Measurements from ENCODE around the gene ATP10B. TPM values are rescaled to one million over a fixed set of nuclear protein-coding genes. Genes with fewer than 3 reads are reported as not detected.

The ATP10B gene
- total RNA-seq, 2 donors from 2014 or later = 0.47 TPM; not detected in 1

DNA sequence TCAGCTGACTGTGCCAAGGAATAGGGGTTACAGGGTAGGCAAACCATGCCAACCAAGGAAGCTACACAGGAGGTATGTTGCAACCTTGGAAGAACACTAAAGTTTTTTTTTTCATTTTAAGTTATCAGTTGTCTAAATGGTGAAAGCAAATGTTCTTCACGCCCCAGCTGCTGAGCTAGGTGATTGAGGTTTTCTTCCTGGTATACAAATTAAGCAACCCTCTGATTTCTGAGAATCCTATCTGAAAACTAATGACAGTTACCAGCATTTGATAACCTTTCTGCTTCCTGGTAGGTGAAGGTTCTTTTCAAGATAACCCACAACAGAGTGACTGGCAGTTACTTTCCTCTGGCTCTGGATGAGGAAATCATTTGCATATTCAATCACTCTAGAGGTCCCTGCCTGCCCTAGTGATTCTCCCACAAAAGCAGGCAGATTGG is 194.9 kb downstream of the ATP10B start:
- H3K36me3 ChIP-seq = no peaks in the 10 kb centered on the region
- H3K27ac ChIP-seq = no peak overlapping the region
- H3K4me1 ChIP-seq = no peaks in the 10 kb centered on the region
- H3K4me3 ChIP-seq = no peak overlapping the region
- no peaks in the 10 kb centered on the region for H3K27me3 ChIP-seq
- TF ChIP-seq, protein P1, sequence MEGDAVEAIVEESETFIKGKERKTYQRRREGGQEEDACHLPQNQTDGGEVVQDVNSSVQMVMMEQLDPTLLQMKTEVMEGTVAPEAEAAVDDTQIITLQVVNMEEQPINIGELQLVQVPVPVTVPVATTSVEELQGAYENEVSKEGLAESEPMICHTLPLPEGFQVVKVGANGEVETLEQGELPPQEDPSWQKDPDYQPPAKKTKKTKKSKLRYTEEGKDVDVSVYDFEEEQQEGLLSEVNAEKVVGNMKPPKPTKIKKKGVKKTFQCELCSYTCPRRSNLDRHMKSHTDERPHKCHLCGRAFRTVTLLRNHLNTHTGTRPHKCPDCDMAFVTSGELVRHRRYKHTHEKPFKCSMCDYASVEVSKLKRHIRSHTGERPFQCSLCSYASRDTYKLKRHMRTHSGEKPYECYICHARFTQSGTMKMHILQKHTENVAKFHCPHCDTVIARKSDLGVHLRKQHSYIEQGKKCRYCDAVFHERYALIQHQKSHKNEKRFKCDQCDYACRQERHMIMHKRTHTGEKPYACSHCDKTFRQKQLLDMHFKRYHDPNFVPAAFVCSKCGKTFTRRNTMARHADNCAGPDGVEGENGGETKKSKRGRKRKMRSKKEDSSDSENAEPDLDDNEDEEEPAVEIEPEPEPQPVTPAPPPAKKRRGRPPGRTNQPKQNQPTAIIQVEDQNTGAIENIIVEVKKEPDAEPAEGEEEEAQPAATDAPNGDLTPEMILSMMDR (IDR thresholded peaks at IDR 0.05) = no peak
- no peak for DNase-seq (ENCODE audit: low spot score)
- no peaks in the 10 kb centered on the region for H3K9me3 ChIP-seq

DNA sequence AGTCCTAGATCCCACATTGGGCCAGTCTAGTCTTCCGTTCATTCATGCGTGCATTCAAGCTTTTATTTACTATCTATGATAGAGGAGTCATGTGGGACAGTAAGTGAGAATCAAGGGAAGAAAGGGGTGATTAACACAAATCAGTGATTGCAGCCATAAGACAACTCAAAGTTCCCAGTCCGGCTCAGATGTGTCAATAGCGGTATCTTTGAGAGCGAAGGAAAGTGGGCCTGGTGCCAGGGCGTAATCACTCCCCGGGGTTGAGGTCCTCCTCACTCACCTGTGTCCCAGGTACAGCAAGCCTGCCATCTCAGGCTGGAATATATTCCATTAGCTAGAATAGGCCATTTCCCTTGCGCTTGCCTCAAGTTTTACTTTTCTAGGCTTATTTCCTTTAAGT is 196.3 kb downstream of the ATP10B start:
- Histone ChIP-seq H3K27me3 (no peaks in the 10 kb centered on the region), H3K36me3 (no peaks in the 10 kb centered on the region), H3K27ac (no peak overlapping the region), H3K4me1 (no peaks in the 10 kb centered on the region), H3K4me3 (no peak overlapping the region), H3K9me3 (no peaks in the 10 kb centered on the region)
- TF ChIP-seq, protein P1 (IDR thresholded peaks at IDR 0.05) = no peak
- DNase-seq (ENCODE audit: low spot score) = no peak

DNA sequence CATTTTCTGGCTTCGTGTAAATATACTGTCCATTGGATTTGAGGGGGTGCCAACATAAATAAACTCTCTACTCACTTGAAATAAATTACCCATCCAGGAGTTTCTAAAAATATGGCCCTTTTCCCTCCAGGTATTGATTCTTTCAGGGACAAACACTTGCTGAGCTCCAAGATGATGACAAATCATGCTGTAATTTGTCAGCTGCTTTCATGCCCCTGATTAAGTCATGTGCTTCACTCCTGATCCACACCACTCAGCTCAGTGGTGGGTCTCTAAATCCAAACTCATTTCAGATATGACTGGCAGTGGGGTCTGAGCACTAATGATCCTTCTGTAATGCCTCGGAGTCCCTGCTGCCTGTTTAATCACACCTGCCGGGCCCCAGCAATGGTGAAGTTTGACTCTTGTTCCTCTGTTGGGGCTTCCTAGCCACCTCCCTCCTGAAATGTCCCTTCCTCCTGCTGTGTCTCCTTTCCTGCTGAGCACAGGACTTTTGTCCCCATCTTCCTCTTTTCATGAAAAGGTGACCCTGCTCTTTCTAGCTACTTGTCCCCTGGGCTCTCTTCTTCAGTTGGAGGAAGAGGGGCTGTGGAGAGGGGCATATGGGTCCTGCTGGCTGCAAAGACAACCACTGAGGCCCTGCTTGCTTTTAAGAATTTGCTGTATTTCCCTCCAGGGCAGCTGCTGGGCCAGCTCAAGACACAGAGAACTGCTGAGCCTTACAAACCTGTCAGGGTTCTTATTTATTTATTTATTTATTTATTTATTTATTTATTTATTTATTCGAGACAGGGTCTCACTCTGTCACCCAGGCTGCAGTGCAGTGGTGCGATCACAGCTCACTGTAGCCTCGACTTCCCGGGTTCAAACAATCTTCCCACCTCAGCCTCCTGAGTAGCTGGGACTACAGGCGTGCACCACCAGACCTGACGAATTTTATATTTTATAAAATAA is 200.0 kb downstream of the ATP10B start:
- H3K27me3 ChIP-seq = no peaks in the 10 kb centered on the region
- no peak overlapping the region for H3K4me3 ChIP-seq
- TF ChIP-seq, protein P1 (IDR thresholded peaks at IDR 0.05) = no peak
- H3K9me3 ChIP-seq = no peaks in the 10 kb centered on the region
- no peak for DNase-seq (ENCODE audit: low spot score)
- H3K27ac ChIP-seq = no peak overlapping the region
- H3K4me1 ChIP-seq = no peaks in the 10 kb centered on the region
- H3K36me3 ChIP-seq = no peaks in the 10 kb centered on the region

DNA sequence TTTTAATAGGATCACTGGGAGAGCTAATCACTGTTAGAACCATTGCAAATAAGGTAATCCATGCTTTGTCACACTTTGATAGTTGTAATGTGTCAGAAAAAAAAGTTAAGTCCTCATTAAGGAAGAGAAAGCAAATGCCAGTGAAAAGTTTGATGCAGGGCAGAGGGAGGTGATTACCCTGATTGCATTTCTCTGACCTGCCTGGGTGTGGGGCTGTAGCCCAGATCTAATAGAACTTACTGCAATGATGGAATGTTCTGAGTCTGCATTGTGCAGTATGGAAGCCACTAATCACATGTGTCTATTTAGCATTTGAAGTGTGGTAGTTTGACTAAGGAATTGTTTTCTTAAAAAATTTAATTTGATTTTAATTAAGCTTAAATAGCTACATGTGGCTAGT is 202.7 kb downstream of the ATP10B start:
- Histone ChIP-seq H3K4me1 (no peaks in the 10 kb centered on the region), H3K9me3 (no peaks in the 10 kb centered on the region), H3K36me3 (no peaks in the 10 kb centered on the region), H3K27ac (no peak overlapping the region), H3K27me3 (no peaks in the 10 kb centered on the region), H3K4me3 (no peak overlapping the region)
- no peak for DNase-seq (ENCODE audit: low spot score)
- TF ChIP-seq, protein P1 (IDR thresholded peaks at IDR 0.05) = no peak

DNA sequence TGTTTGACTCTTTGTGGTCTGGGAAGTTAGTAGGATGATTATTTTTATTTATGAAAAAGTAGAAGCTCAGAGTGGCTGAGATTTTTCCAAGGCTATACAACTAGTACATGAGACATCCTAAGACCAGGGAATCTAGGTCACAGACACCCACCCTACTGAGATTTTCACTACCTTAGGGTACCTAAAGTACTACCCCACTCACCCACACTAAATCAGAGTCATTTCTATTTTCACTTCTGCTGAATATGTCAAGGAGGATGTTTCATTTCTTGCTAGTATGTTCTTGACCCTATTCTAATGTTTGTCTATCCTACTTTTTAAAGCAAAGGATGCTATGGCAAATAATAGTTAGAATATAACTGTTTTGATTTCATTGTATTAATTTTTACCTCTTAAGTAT is 206.0 kb downstream of the ATP10B start:
- no peaks in the 10 kb centered on the region for H3K27me3 ChIP-seq
- TF ChIP-seq, protein P1 (IDR thresholded peaks at IDR 0.05) = no peak
- H3K4me1 ChIP-seq = no peaks in the 10 kb centered on the region
- H3K4me3 ChIP-seq = no peak overlapping the region
- no peaks in the 10 kb centered on the region for H3K36me3 ChIP-seq
- no peaks in the 10 kb centered on the region for H3K9me3 ChIP-seq
- DNase-seq (ENCODE audit: low spot score) = no peak
- H3K27ac ChIP-seq = no peak overlapping the region
